ENCODE data around the gene LGR4. TPM values are rescaled to one million over a fixed set of nuclear protein-coding genes. Genes with fewer than 3 reads are reported as not detected.

Gene LGR4
- total and polyA plus RNA-seq, 10 of the 15 experiments (the other 5 are each of a cell fraction or from before 2014, with no cell fraction given) = under 0.01 to 0.64 (median 0.04) TPM; not detected in 5

DNA sequence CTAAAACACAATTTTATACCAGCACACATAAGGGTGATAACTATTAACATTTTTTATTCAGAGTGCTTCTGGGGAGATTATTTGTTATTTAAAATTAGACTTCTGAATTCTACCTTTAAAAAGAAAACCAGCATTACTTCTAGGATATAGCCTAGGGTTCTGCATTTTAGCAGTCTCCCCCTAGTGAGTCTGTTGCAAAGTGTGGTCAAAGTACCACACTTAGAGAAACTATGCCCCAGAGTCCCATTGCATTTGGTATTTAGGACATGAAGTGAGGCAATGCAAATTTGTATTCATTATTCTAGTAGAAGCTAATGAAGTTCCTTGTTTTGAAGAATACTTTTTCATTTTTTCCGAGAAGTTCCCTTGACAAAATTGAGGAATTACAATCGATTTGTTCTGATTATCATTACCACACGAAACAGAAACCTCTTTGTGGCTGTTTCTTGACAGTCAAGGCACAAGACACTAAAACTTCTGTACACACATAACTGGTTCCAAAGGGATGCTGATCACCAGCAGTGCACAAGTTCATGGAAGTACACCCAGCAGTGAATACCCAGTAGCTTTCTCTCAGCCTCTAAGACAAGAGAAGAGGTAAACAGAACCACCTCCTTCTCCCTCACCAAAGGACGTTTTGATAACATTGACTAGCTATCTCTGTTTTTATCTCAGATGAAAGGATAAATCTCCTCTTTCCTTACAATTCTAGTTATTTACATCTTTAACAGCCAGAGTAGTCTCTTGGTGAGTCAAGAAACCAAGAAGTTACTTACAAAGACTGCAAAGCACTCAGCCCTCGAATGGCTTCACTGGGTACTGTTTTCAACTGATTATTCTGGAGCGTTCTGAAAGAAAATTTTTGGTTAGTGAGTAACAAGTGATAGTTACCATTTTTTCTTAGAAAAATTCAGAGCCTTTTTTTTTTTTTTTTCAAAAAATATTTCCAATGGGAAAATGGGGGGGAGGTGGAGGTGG is 82.0 kb downstream of the LGR4 start:
- Histone ChIP-seq H3K27ac (ENCODE audit: control insufficient read depth, insufficient read depth) (no peak overlapping the region), H3K9me3 (replicated peaks; ENCODE audit: control insufficient read depth, insufficient read depth, low read length) (no peaks in the 10 kb centered on the region), H3K79me2 (ENCODE audit: control insufficient read depth, insufficient read depth, low read length) (no peaks in the 10 kb centered on the region), H3K9ac (ENCODE audit: control insufficient read depth, insufficient read depth, low read length) (no peak overlapping the region), H4K20me1 (ENCODE audit: control insufficient read depth, insufficient read depth) (no peaks in the 10 kb centered on the region), H2AFZ (ENCODE audit: control insufficient read depth, low read depth, low read length) (no peak overlapping the region), H3K36me3 (ENCODE audit: control insufficient read depth in 2 of 2, insufficient read depth in 2 of 2, low read length in 1 of 2) (no peaks in the 10 kb centered on the region), H3K4me2 (ENCODE audit: control insufficient read depth, insufficient read depth) (no peak overlapping the region), H3K4me3 (no peak overlapping the region), H3K27me3 (replicated peaks in 1 of 2; ENCODE audit: control insufficient read depth in 2 of 2, insufficient read depth in 2 of 2, low read length in 1 of 2) (no peaks in the 10 kb centered on the region), H3K4me1 (ENCODE audit: control insufficient read depth, insufficient read depth, low read length) (no peaks in the 10 kb centered on the region)
- FAIRE-seq (no peak), DNase-seq (ENCODE audit: low read depth, low spot score) (no peak), ATAC-seq (peak; percentile 49)
- ChIA-PET RAD21 (ENCODE audit: unreplicated experiment) (no interaction called here), CTCF (interaction anchor here (0.6 to 1.0 kb wide), 2 partner anchors 12 to 59 kb away, joined by 3 to 4 read pairs; no protein-coding TSS in a partner anchor), SMC1A (ENCODE audit: uncharacterized antibody, unreplicated experiment) (interaction anchor here (1.2 kb wide), 1 partner anchor 94 kb away, joined by 3 read pairs; no protein-coding TSS in a partner anchor), POLR2A (no interaction called here)
- no TSS peak for BruUV-seq (replicated peaks)
- intact Hi-C loops (cut with micrococcal nuclease; ENCODE audit: unreplicated experiment) = no loop called here
- 43% methylated on average over 6 of the region's 6 CpGs for WGBS (ENCODE audit: insufficient coverage, insufficient replicate concordance, low lambda C conversion rate, missing lambda C conversion rate)
- in situ Hi-C loops (cut with MboI) = no loop called here
- no peak for TF ChIP-seq PAX5 (IDR thresholded peaks at IDR 0.05; ENCODE audit: borderline replicate concordance, low read depth, low read length)
- no peak for TF ChIP-seq NR2C1 (IDR thresholded peaks at IDR 0.05)
- no peak for TF ChIP-seq TCF12 (IDR thresholded peaks at IDR 0.05; ENCODE audit: low read depth, low read length)
- TF ChIP-seq, protein P1, sequence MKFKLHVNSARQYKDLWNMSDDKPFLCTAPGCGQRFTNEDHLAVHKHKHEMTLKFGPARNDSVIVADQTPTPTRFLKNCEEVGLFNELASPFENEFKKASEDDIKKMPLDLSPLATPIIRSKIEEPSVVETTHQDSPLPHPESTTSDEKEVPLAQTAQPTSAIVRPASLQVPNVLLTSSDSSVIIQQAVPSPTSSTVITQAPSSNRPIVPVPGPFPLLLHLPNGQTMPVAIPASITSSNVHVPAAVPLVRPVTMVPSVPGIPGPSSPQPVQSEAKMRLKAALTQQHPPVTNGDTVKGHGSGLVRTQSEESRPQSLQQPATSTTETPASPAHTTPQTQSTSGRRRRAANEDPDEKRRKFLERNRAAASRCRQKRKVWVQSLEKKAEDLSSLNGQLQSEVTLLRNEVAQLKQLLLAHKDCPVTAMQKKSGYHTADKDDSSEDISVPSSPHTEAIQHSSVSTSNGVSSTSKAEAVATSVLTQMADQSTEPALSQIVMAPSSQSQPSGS (IDR thresholded peaks at IDR 0.05; ENCODE audit: low read length) = no peak
- TF ChIP-seq, protein P2, sequence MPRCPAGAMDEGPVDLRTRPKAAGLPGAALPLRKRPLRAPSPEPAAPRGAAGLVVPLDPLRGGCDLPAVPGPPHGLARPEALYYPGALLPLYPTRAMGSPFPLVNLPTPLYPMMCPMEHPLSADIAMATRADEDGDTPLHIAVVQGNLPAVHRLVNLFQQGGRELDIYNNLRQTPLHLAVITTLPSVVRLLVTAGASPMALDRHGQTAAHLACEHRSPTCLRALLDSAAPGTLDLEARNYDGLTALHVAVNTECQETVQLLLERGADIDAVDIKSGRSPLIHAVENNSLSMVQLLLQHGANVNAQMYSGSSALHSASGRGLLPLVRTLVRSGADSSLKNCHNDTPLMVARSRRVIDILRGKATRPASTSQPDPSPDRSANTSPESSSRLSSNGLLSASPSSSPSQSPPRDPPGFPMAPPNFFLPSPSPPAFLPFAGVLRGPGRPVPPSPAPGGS (IDR thresholded peaks at IDR 0.05; ENCODE audit: borderline replicate concordance, insufficient read depth, low read depth, low read length, poor library complexity, severe bottlenecking) = no peak
- no peak for TF ChIP-seq POU2F2 (IDR thresholded peaks at IDR 0.05; ENCODE audit: borderline replicate concordance, low read depth, low read length)

Measured in GM12878 (cell line).